H1 (cell line): ENCODE results near the gene TRAP1. TPM values are rescaled to one million over a fixed set of nuclear protein-coding genes. Genes with fewer than 3 reads are reported as not detected.

ENCODE experiments used
- CTCF ChIA-PET: fragments of 300-600 bp; sonication (Branson Sonifier 250); formaldehyde crosslinking; loops from one replicate; lab custom pipeline; 2021; ENCODE audit not compliant: partially characterized antibody; lab: Charles Lee
- POLR2A ChIA-PET: fragments of 300-600 bp; sonication (Branson Sonifier 250); formaldehyde crosslinking; loops from one replicate; lab custom pipeline; 2021; ENCODE audit warnings: inconsistent platforms; ENCODE audit not compliant: partially characterized antibody; lab: Charles Lee
- DNase-seq, 2 experiments: peaks; one replicate each; pipeline versions ENCODE4 v3.0.0 to v3.0.0-alpha.2; 2010 to 2022; ENCODE audit warnings: low spot score in 2 of 2, low read depth in 1 of 2, mixed read lengths in 1 of 2
- FAIRE-seq: peaks from 2 replicates; lab custom pipeline; 2011; peaks lifted over from hg19 to GRCh38; lab: Jason Lieb, UNC
- H2AFZ ChIP-seq: 2 replicates; pipeline ENCODE4 v1.8.1; 2012; ENCODE audit warnings: low read length, inconsistent platforms
- H2AK5ac ChIP-seq: 2 replicates; pipeline ENCODE4 v1.6.1; 2013; ENCODE audit warnings: low read depth, low read length
- H2BK120ac ChIP-seq: replicated peaks from 2 replicates; pipeline ENCODE3; 2013; ENCODE audit warnings: low read depth, low read length, inconsistent platforms
- H2BK12ac ChIP-seq: 2 replicates; pipeline ENCODE4 v1.6.1; 2013; ENCODE audit warnings: low read depth, low read length
- H2BK15ac ChIP-seq: 2 replicates; pipeline ENCODE4 v1.6.1; 2013; ENCODE audit warnings: low read length
- H2BK20ac ChIP-seq: 2 replicates; pipeline ENCODE4 v1.6.1; 2013; ENCODE audit warnings: low read length
- H2BK5ac ChIP-seq: 2 replicates; pipeline ENCODE4 v1.6.1; 2013; ENCODE audit warnings: low read depth, low read length
- H3K14ac ChIP-seq: 2 replicates; pipeline ENCODE4 v1.6.1; 2013; ENCODE audit warnings: inconsistent platforms; ENCODE audit not compliant: insufficient read length
- H3K18ac ChIP-seq: 2 replicates; pipeline ENCODE4 v1.6.1; 2013; ENCODE audit warnings: low read length; ENCODE audit errors: extremely low read depth
- H3K23ac ChIP-seq: 2 replicates; pipeline ENCODE4 v1.6.1; 2013; ENCODE audit warnings: inconsistent platforms; ENCODE audit not compliant: insufficient read length
- H3K23me2 ChIP-seq: 2 replicates; pipeline ENCODE4 v1.6.1; 2013; ENCODE audit warnings: low read depth, low read length
- H3K27ac ChIP-seq: 2 replicates; pipeline ENCODE4 v1.6.1; 2011; ENCODE audit warnings: low read depth, low read length, inconsistent platforms
- H3K27me3 ChIP-seq, 4 experiments: replicated peaks in 1 of 4; 1 replicate in 1 of 4; 2 replicates in 3 of 4; pipeline versions ENCODE4 v1.6.1 to v1.8.1; 2011 to 2013; ENCODE audit warnings: low read length in 3 of 4, mild to moderate bottlenecking in 3 of 4, inconsistent platforms in 2 of 4, mixed read lengths in 2 of 4, moderate library complexity in 1 of 4; ENCODE audit not compliant: control insufficient read depth in 3 of 4, insufficient read depth in 3 of 4; ENCODE audit errors: extremely low read depth in 1 of 4
- H3K36me3 ChIP-seq, 4 experiments: 2 replicates each; pipeline versions ENCODE4 v1.6.1 to v1.8.1; 2011 to 2013; ENCODE audit warnings: mild to moderate bottlenecking in 4 of 4, low read length in 3 of 4, moderate library complexity in 2 of 4, control low read depth in 1 of 4, inconsistent platforms in 1 of 4; ENCODE audit not compliant: insufficient read depth in 4 of 4, control insufficient read depth in 2 of 4
- H3K4ac ChIP-seq: replicated peaks from 2 replicates; pipeline ENCODE3; 2013; ENCODE audit warnings: low read length, low read depth, mixed read lengths, inconsistent platforms; ENCODE audit not compliant: insufficient read length
- H3K4me1 ChIP-seq, 4 experiments: replicated peaks in 1 of 4; 1 replicate in 1 of 4; 2 replicates in 3 of 4; pipeline versions ENCODE4 v1.6.1 to v1.8.1; 2011 to 2013; ENCODE audit warnings: low read length in 3 of 4, inconsistent platforms in 2 of 4, mixed read lengths in 1 of 4; ENCODE audit not compliant: insufficient read depth in 4 of 4, control insufficient read depth in 3 of 4
- H3K4me2 ChIP-seq, 2 experiments: 2 replicates each; pipeline versions ENCODE4 v1.6.1 to v1.8.1; 2011 to 2013; ENCODE audit warnings: low read depth in 2 of 2, low read length in 2 of 2, control low read depth in 1 of 2, inconsistent platforms in 1 of 2, mild to moderate bottlenecking in 1 of 2; ENCODE audit not compliant: insufficient read depth in 1 of 2
- H3K4me3 ChIP-seq, 4 experiments: fragments of 200-600, 300-600 bp in 1 of 4; sonication (generic), shearing (Covaris generic), sonication (Bioruptor Twin) in 1 of 4; 2 replicates each; pipeline versions ENCODE4 v1.5.1 to v1.8.1; 2011 to 2016; ENCODE audit warnings: low read length in 4 of 4, low read depth in 3 of 4, control low read depth in 2 of 4, inconsistent platforms in 2 of 4, mild to moderate bottlenecking in 2 of 4, mixed read lengths in 1 of 4, moderate library complexity in 1 of 4; ENCODE audit not compliant: insufficient read depth in 2 of 4; ENCODE audit errors: extremely low read depth in 1 of 4
- H3K56ac ChIP-seq: replicated peaks from 2 replicates; pipeline ENCODE3; 2013; ENCODE audit warnings: low read depth, mild to moderate bottlenecking, mixed read lengths, low read length, inconsistent platforms; ENCODE audit not compliant: insufficient read length
- H3K79me1 ChIP-seq: 2 replicates; pipeline ENCODE4 v1.6.1; 2013; ENCODE audit warnings: low read depth, low read length, control low read depth
- H3K79me2 ChIP-seq, 2 experiments: 2 replicates each; pipeline versions ENCODE4 v1.6.1 to v1.8.1; 2012 to 2013; ENCODE audit warnings: low read length in 2 of 2, mild to moderate bottlenecking in 2 of 2, inconsistent platforms in 1 of 2; ENCODE audit not compliant: insufficient read depth in 2 of 2, control insufficient read depth in 1 of 2
- H3K9ac ChIP-seq, 4 experiments: replicated peaks in 1 of 4; 1 replicate in 1 of 4; 2 replicates in 3 of 4; pipeline versions ENCODE4 v1.6.1 to v1.8.1; 2011 to 2013; ENCODE audit warnings: low read depth in 3 of 4, low read length in 3 of 4, control low read depth in 2 of 4, mild to moderate bottlenecking in 2 of 4, moderate library complexity in 2 of 4, inconsistent platforms in 1 of 4; ENCODE audit errors: extremely low read depth in 1 of 4
- H3K9me3 ChIP-seq, 2 experiments: 2 replicates each; pipeline versions ENCODE4 v1.6.1 to v1.8.1; 2012 to 2013; ENCODE audit warnings: mild to moderate bottlenecking in 2 of 2, moderate library complexity in 2 of 2, control low read depth in 1 of 2, inconsistent platforms in 1 of 2, low read depth in 1 of 2, low read length in 1 of 2, mixed read lengths in 1 of 2; ENCODE audit not compliant: insufficient read depth in 2 of 2
- H4K20me1 ChIP-seq, 2 experiments: replicated peaks in 1 of 2; 2 replicates each; pipeline versions ENCODE3 to v1.8.1; 2011 to 2013; ENCODE audit warnings: inconsistent platforms in 2 of 2, low read length in 2 of 2, mild to moderate bottlenecking in 1 of 2; ENCODE audit not compliant: insufficient read depth in 2 of 2, control insufficient read depth in 1 of 2
- H4K5ac ChIP-seq: 2 replicates; pipeline ENCODE4 v1.6.1; 2013; ENCODE audit warnings: low read length, low read depth, mixed read lengths, inconsistent platforms; ENCODE audit not compliant: insufficient read length
- H4K8ac ChIP-seq: 2 replicates; pipeline ENCODE4 v1.8.0; 2013; ENCODE audit warnings: mild to moderate bottlenecking, moderate library complexity, low read length, inconsistent platforms; ENCODE audit not compliant: insufficient read depth; ENCODE audit errors: extremely low read depth
- H4K91ac ChIP-seq: replicated peaks from 2 replicates; pipeline ENCODE3; 2013; ENCODE audit warnings: low read length, mixed read lengths, inconsistent platforms; ENCODE audit not compliant: insufficient read length
- BCL11A ChIP-seq, 2 experiments: IDR thresholded peaks; one replicate each; pipeline ENCODE4 v1.6.1; 2011; ENCODE audit warnings: low read depth in 2 of 2, low read length in 2 of 2, mild to moderate bottlenecking in 2 of 2
- GABPA ChIP-seq: IDR thresholded peaks from 2 replicates; pipeline ENCODE4 v1.6.1; 2011; ENCODE audit warnings: mild to moderate bottlenecking, low read length, moderate library complexity, borderline replicate concordance; ENCODE audit not compliant: insufficient read depth
- HDAC2 ChIP-seq, 2 experiments: fragments of 300-600 bp in 1 of 2; sonication (generic) in 1 of 2; IDR thresholded peaks; 2 replicates each; pipeline ENCODE4 v1.6.1; 2011 to 2012; ENCODE audit warnings: low read depth in 2 of 2, low read length in 2 of 2, mild to moderate bottlenecking in 2 of 2, moderate library complexity in 2 of 2, borderline replicate concordance in 1 of 2, inconsistent platforms in 1 of 2
- KDM4A ChIP-seq: IDR thresholded peaks from one replicate; pipeline ENCODE4 v1.7.1; 2012; ENCODE audit warnings: low read depth, mild to moderate bottlenecking, moderate library complexity, low read length, inconsistent platforms; ENCODE audit not compliant: severe bottlenecking
- SAP30 ChIP-seq: fragments of 300-600 bp; sonication (generic); IDR thresholded peaks from 2 replicates; pipeline ENCODE4 v1.7.1; 2012; ENCODE audit warnings: low read length, moderate library complexity, mild to moderate bottlenecking, inconsistent platforms; ENCODE audit not compliant: insufficient read depth, insufficient replicate concordance
- SIN3A ChIP-seq, 2 experiments: IDR thresholded peaks in 1 of 2; conservative IDR thresholded peaks in 1 of 2; 2 replicates each; pipeline ENCODE4 v1.6.1; 2011 to 2012; ENCODE audit warnings: low read length in 2 of 2, improper control_type of control experiment in 1 of 2, low read depth in 1 of 2, mild to moderate bottlenecking in 1 of 2
- SIRT6 ChIP-seq: IDR thresholded peaks from one replicate; pipeline ENCODE4 v1.7.1; 2012; ENCODE audit warnings: low read length, inconsistent platforms
- SP2 ChIP-seq: IDR thresholded peaks from 2 replicates; pipeline ENCODE4 v1.6.1; 2012; ENCODE audit warnings: mild to moderate bottlenecking, low read length, inconsistent platforms
- SUZ12 ChIP-seq: fragments of 200-600 bp; sonication (generic); IDR thresholded peaks from 2 replicates; pipeline ENCODE4 v1.6.1; 2012; ENCODE audit warnings: mild to moderate bottlenecking, inconsistent platforms, low read length, moderate library complexity, mixed read lengths
- TAF1 ChIP-seq: IDR thresholded peaks from 2 replicates; pipeline ENCODE4 v1.6.1; 2011; ENCODE audit warnings: mild to moderate bottlenecking, low read depth, low read length
- TAF7 ChIP-seq: optimal IDR thresholded peaks from 2 replicates; pipeline ENCODE3; 2011; ENCODE audit warnings: low read depth, mild to moderate bottlenecking, inconsistent platforms, low read length, moderate library complexity, borderline replicate concordance
- TCF12 ChIP-seq: IDR thresholded peaks from 2 replicates; pipeline ENCODE4 v1.6.1; 2011; ENCODE audit warnings: low read depth, mild to moderate bottlenecking, low read length
- WGBS, 2 experiments: shearing (Covaris generic) in 1 of 2; methylation state at CpG; one replicate each; pipeline versions ENCODE4 v1.1.6 to v1.1.7; 2013 to 2015; ENCODE audit warnings: low lambda C conversion rate in 2 of 2, mixed read lengths in 2 of 2, inconsistent platforms in 1 of 2, low coverage in 1 of 2, missing lambda C conversion rate in 1 of 2; ENCODE audit not compliant: insufficient replicate concordance in 2 of 2, insufficient coverage in 1 of 2, insufficient read length in 1 of 2; ENCODE audit errors: extremely low coverage in 1 of 2, missing lambda C conversion rate in 1 of 2; 5-methylcytosine and 5-hydroxymethylcytosine counted together
- polyA plus RNA-seq, 7 experiments: library from polyadenylated mRNA; depleted of rRNA in 3 of 7; stranded (reverse) in 5 of 7; unstranded in 2 of 7; fragments of >200 nt in 5 of 7; fragments of 200-250 nt in 2 of 7; gene quantifications; 1 replicate in 5 of 7; 2 replicates in 1 of 7; 4 replicates in 1 of 7; pipeline versions ENCODE4 v1.2.1 to v1.2.3, GENCODE V29; 2011 to 2013; ENCODE audit warnings: missing spikeins in 2 of 7, mixed read lengths in 2 of 7
- total RNA-seq: library from RNA; stranded (reverse); fragmentation: NEBNext Ultra II Directional; extraction: Animal tissue kit (Norgen Biotek cat#: 25700); gene quantifications from 2 replicates; pipeline ENCODE4 v1.2.1, GENCODE V29; 2021
- TF ChIP-seq, protein P1 (sequence below): IDR thresholded peaks from 2 replicates; pipeline ENCODE4 v1.6.1; 2012; ENCODE audit warnings: inconsistent platforms

The TRAP1 gene
- total and polyA plus RNA-seq, 2 of the 8 experiments (the other 6 are each of a cell fraction or from before 2014, with no cell fraction given), result 215 to 283 TPM

DNA sequence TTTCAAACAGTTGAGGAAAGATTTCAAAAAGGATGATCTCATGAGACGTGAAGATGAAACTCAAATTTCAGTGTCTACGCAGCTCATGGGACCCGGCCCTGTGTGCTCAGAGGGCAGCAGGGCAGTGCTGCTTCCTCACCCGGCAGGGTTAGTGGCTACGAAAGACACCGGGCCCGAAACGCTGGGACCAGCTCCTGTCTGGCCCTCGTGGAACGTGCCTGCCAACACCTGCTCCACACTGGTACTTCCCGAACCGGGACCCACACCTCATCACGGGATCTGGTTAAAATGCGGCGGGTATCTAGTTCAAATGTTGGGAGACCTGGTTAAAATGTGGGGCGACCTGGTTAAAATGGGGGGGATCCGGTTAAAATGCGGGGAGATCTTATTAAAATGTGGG is 44.1 kb downstream of the TRAP1 start:
- peaks cover 26 to 59% (median 57%) of the 10 kb centered on the region in 4 experiments for H3K36me3 ChIP-seq
- H3K14ac ChIP-seq, result no peak overlapping the region
- H3K56ac ChIP-seq, result no peak overlapping the region
- no peaks in the 10 kb centered on the region; the same call in 1 of the 2 replicates for H3K79me1 ChIP-seq
- H3K4me3 ChIP-seq, result no peak overlapping the region
- H4K8ac ChIP-seq, result no peak overlapping the region
- no peak overlapping the region for H2BK20ac ChIP-seq
- H3K18ac ChIP-seq, result no peak overlapping the region
- H3K4ac ChIP-seq, result no peak overlapping the region
- H4K5ac ChIP-seq, result no peak overlapping the region
- H3K9ac ChIP-seq, result no peak overlapping the region
- no peak overlapping the region for H3K4me2 ChIP-seq
- H3K23ac ChIP-seq, result no peak overlapping the region
- H2AK5ac ChIP-seq, result no peak overlapping the region
- H2BK15ac ChIP-seq, result no peak overlapping the region
- H3K27ac ChIP-seq, result no peak overlapping the region
- 95% methylated on average over 18 of the region's 18 CpGs; no CpG with 5 or more reads in 1 of the 2 experiments for WGBS, 2 experiments
- ChIA-PET CTCF (interaction anchor here (0.8 to 1.1 kb wide), 2 partner anchors 27 to 187 kb away, joined by 3 read pairs; no protein-coding TSS in a partner anchor), POLR2A (interaction anchor here (0.6 kb wide), 1 partner anchor 10 kb away, joined by 3 read pairs; no protein-coding TSS in a partner anchor)
- FAIRE-seq (no peak), DNase-seq (no peak)
- H2BK120ac ChIP-seq, result no peak overlapping the region
- H2BK5ac ChIP-seq, result no peak overlapping the region
- H3K4me1 ChIP-seq, result no peaks in the 10 kb centered on the region
- H2BK12ac ChIP-seq, result no peak overlapping the region
- no peaks in the 10 kb centered on the region for H3K9me3 ChIP-seq
- peaks cover 9 to 13% of the 10 kb centered on the region in 2 experiments for H4K20me1 ChIP-seq
- no peak overlapping the region for H4K91ac ChIP-seq
- no peak overlapping the region for H2AFZ ChIP-seq
- H3K79me2 ChIP-seq, result no peaks in the 10 kb centered on the region
- H3K27me3 ChIP-seq, result no peaks in the 10 kb centered on the region
- H3K23me2 ChIP-seq, result no peaks in the 10 kb centered on the region
- TF ChIP-seq TAF1, result no peak
- TF ChIP-seq SIN3A (conservative IDR thresholded peaks at IDR 0.05 in 1 of 2, IDR thresholded peaks at IDR 0.05 in 1 of 2; ENCODE audit: low read depth in 1 of 2, low read length in 2 of 2), result no peak
- no peak for TF ChIP-seq SUZ12
- TF ChIP-seq KDM4A, result no peak
- TF ChIP-seq GABPA, result no peak
- no peak for TF ChIP-seq SP2
- no peak for TF ChIP-seq SIRT6
- no peak for TF ChIP-seq HDAC2 (IDR thresholded peaks at IDR 0.05; ENCODE audit: borderline replicate concordance in 1 of 2, low read depth in 2 of 2, low read length in 2 of 2)
- TF ChIP-seq TAF7, result no peak
- TF ChIP-seq, protein P1, sequence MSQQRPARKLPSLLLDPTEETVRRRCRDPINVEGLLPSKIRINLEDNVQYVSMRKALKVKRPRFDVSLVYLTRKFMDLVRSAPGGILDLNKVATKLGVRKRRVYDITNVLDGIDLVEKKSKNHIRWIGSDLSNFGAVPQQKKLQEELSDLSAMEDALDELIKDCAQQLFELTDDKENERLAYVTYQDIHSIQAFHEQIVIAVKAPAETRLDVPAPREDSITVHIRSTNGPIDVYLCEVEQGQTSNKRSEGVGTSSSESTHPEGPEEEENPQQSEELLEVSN, result no peak
- TF ChIP-seq SAP30, result no peak
- no peak for TF ChIP-seq BCL11A (IDR thresholded peaks at IDR 0.05; ENCODE audit: low read depth in 2 of 2, low read length in 2 of 2)
- no peak for TF ChIP-seq TCF12
